HEK293 (cell line): Measurements from ENCODE around the gene WWOX.

Source experiments
- CTCF ChIA-PET: fragments of 350-600 bp; formaldehyde crosslinking; extraction: SDS; loops from one replicate; lab custom pipeline; 2021; ENCODE audit warnings: antibody characterized with exemption; lab: Yijun Ruan, JAX
- POLR2A ChIA-PET: fragments of 300-600 bp; formaldehyde crosslinking; extraction: SDS; loops from one replicate; lab custom pipeline; 2020; ENCODE audit warnings: antibody characterized with exemption, inconsistent platforms; lab: Yijun Ruan, JAX
- H3K27ac ChIP-seq: fragments of 200-500 bp; sonication (Bioruptor generic); 2 replicates; pipeline ENCODE4 v1.5.1; 2014; ENCODE audit warnings: low read depth, low read length, control low read depth, inconsistent platforms; ENCODE audit errors: extremely low read depth
- H3K36me3 ChIP-seq, 2 experiments: fragments of 200-500 bp in 1 of 2; sonication (Bioruptor generic) in 1 of 2; 1 replicate in 1 of 2; 2 replicates in 1 of 2; pipeline ENCODE4 v1.5.1; 2014 to 2017; ENCODE audit warnings: inconsistent platforms in 2 of 2, low read length in 2 of 2; ENCODE audit not compliant: control insufficient read depth in 2 of 2, insufficient read depth in 1 of 2
- H3K4me1 ChIP-seq: fragments of 200-500 bp; sonication (Bioruptor generic); 2 replicates; pipeline ENCODE4 v1.5.1; 2014; ENCODE audit warnings: mild to moderate bottlenecking, low read length, inconsistent platforms; ENCODE audit not compliant: control insufficient read depth, insufficient read depth
- H3K4me3 ChIP-seq: 2 replicates; pipeline ENCODE4 v1.5.1; 2011; ENCODE audit warnings: low read depth, mild to moderate bottlenecking, control low read depth, low read length, moderate library complexity
- H3K9me3 ChIP-seq: fragments of 200-500 bp; sonication (Bioruptor generic); 2 replicates; pipeline ENCODE4 v1.5.1; 2014; ENCODE audit warnings: low read depth, low read length, inconsistent platforms; ENCODE audit not compliant: control insufficient read depth, insufficient read depth
- GLI4 ChIP-seq: fragments of 450-650 bp; formaldehyde crosslinking; IDR thresholded peaks from 2 replicates; pipeline ENCODE4 v1.5.1; 2016; ENCODE audit warnings: missing biosample characterization, missing genetic modification characterization
- KLF1 ChIP-seq: fragments of 450-650 bp; formaldehyde crosslinking; IDR thresholded peaks from 2 replicates; pipeline ENCODE4 v1.5.1; 2016; ENCODE audit warnings: missing biosample characterization, missing genetic modification characterization
- REPIN1 ChIP-seq: fragments of 450-650 bp; formaldehyde crosslinking; IDR thresholded peaks from 2 replicates; pipeline ENCODE4 v1.5.1; 2017; ENCODE audit warnings: missing biosample characterization, missing genetic modification characterization, low read depth
- ZBTB11 ChIP-seq: fragments of 450-650 bp; formaldehyde crosslinking; conservative IDR thresholded peaks from 2 replicates; pipeline ENCODE4 v1.5.1; 2016; ENCODE audit warnings: low read depth, missing biosample characterization, missing genetic modification characterization
- ZNF10 ChIP-seq: fragments of 450-650 bp; formaldehyde crosslinking; IDR thresholded peaks from 2 replicates; pipeline ENCODE4 v1.5.1; 2017; ENCODE audit warnings: missing biosample characterization, missing genetic modification characterization
- ZNF133 ChIP-seq: fragments of 450-650 bp; formaldehyde crosslinking; IDR thresholded peaks from 2 replicates; pipeline ENCODE4 v1.5.1; 2016; ENCODE audit warnings: missing biosample characterization, missing genetic modification characterization
- ZNF280C ChIP-seq: fragments of 450-650 bp; formaldehyde crosslinking; IDR thresholded peaks from 2 replicates; pipeline ENCODE4 v1.5.1; 2016; ENCODE audit warnings: missing biosample characterization, missing genetic modification characterization
- ZNF350 ChIP-seq: fragments of 450-650 bp; formaldehyde crosslinking; IDR thresholded peaks from 2 replicates; pipeline ENCODE4 v1.5.0; 2017; ENCODE audit warnings: missing biosample characterization, mild to moderate bottlenecking, missing genetic modification characterization
- ZNF394 ChIP-seq: fragments of 450-650 bp; formaldehyde crosslinking; IDR thresholded peaks from 2 replicates; pipeline ENCODE4 v1.5.1; 2016; ENCODE audit warnings: missing biosample characterization, missing genetic modification characterization, mild to moderate bottlenecking, moderate library complexity, borderline replicate concordance
- ZNF423 ChIP-seq: fragments of 450-650 bp; formaldehyde crosslinking; IDR thresholded peaks from 2 replicates; pipeline ENCODE4 v1.5.1; 2016; ENCODE audit warnings: missing biosample characterization, missing genetic modification characterization
- ZNF501 ChIP-seq: fragments of 450-650 bp; formaldehyde crosslinking; IDR thresholded peaks from 2 replicates; pipeline ENCODE4 v1.5.1; 2016; ENCODE audit warnings: missing biosample characterization, missing genetic modification characterization
- ZNF529 ChIP-seq: fragments of 450-650 bp; formaldehyde crosslinking; IDR thresholded peaks from 2 replicates; pipeline ENCODE4 v1.5.1; 2017; ENCODE audit warnings: missing genetic modification characterization, missing biosample characterization; ENCODE audit not compliant: insufficient replicate concordance
- ZNF549 ChIP-seq: fragments of 450-650 bp; IDR thresholded peaks from 2 replicates; pipeline ENCODE4 v1.5.1; 2018; ENCODE audit warnings: missing biosample characterization, missing genetic modification characterization, mild to moderate bottlenecking, inconsistent platforms, moderate library complexity
- ZNF639 ChIP-seq: fragments of 450-650 bp; formaldehyde crosslinking; IDR thresholded peaks from 2 replicates; pipeline ENCODE4 v1.5.1; 2016; ENCODE audit warnings: missing biosample characterization, missing genetic modification characterization
- ZNF692 ChIP-seq: fragments of 450-650 bp; formaldehyde crosslinking; IDR thresholded peaks from 2 replicates; pipeline ENCODE4 v1.5.1; 2016; ENCODE audit warnings: missing biosample characterization, missing genetic modification characterization
- ZNF785 ChIP-seq: fragments of 450-650 bp; formaldehyde crosslinking; IDR thresholded peaks from 2 replicates; pipeline ENCODE4 v1.5.1; 2016; ENCODE audit warnings: missing biosample characterization, missing genetic modification characterization
- ZNF830 ChIP-seq: fragments of 450-650 bp; IDR thresholded peaks from 2 replicates; pipeline ENCODE4 v1.5.0; 2018; ENCODE audit warnings: missing biosample characterization, missing genetic modification characterization, low read depth, mild to moderate bottlenecking, moderate library complexity
- ZSCAN4 ChIP-seq: fragments of 450-650 bp; formaldehyde crosslinking; IDR thresholded peaks from 2 replicates; pipeline ENCODE4 v1.5.1; 2017; ENCODE audit warnings: missing biosample characterization, missing genetic modification characterization

Gene WWOX

GRCh38 chr16:78377312-78377711 is 277.9 kb downstream of the WWOX start (continued):
- TF ChIP-seq ZNF423 (tag by site-specific recombination) (no peak), ZNF692 (tag by site-specific recombination) (no peak), ZNF350 (tag by site-specific recombination) (no peak), ZBTB11 (tag by site-specific recombination) (no peak), ZNF394 (tag by site-specific recombination) (no peak)

GRCh38 chr16:78381060-78381459 is 281.6 kb downstream of the WWOX start:
- Histone ChIP-seq H3K9me3 (no peaks in the 10 kb centered on the region), H3K36me3 (no peaks in the 10 kb centered on the region), H3K4me1 (no peaks in the 10 kb centered on the region), H3K4me3 (no peak overlapping the region), H3K27ac (no peak overlapping the region)
- TF ChIP-seq ZNF549 (tag by site-specific recombination), result no peak
- CTCF ChIA-PET, result no interaction called here
- POLR2A ChIA-PET, result no interaction called here

- Histone ChIP-seq H3K4me1 (no peaks in the 10 kb centered on the region), H3K36me3 (no peaks in the 10 kb centered on the region), H3K9me3 (no peaks in the 10 kb centered on the region)
- TF ChIP-seq ZNF639 (tag by site-specific recombination) (no peak), ZNF529 (tag by site-specific recombination) (peak; percentile 96), ZNF133 (tag by site-specific recombination) (no peak), ZNF830 (tag by site-specific recombination) (no peak)
- TF ChIP-seq, all 188 proteins: peak for 1
- ChIA-PET POLR2A (no interaction called here), CTCF (no interaction called here)
- Histone ChIP-seq H3K4me3 (no peak overlapping the region), H3K27ac (no peak overlapping the region)
Measured at GRCh38 chr16:78383118-78383517, 283.7 kb downstream of the WWOX start.

- POLR2A ChIA-PET, result no interaction called here
- TF ChIP-seq ZNF10 (tag by site-specific recombination), result no peak
- no peak for TF ChIP-seq KLF1 (tag by site-specific recombination)
- TF ChIP-seq ZNF785 (tag by site-specific recombination), result no peak
- TF ChIP-seq REPIN1 (tag by site-specific recombination), result no peak
- no peak for TF ChIP-seq ZNF280C (tag by site-specific recombination)
- no peak for TF ChIP-seq ZNF501 (tag by site-specific recombination)
- TF ChIP-seq ZSCAN4 (tag by site-specific recombination), result no peak
- TF ChIP-seq GLI4 (tag by site-specific recombination), result no peak
- Histone ChIP-seq H3K27ac (no peak overlapping the region), H3K36me3 (no peaks in the 10 kb centered on the region), H3K9me3 (no peaks in the 10 kb centered on the region), H3K4me1 (no peaks in the 10 kb centered on the region), H3K4me3 (no peak overlapping the region)
- CTCF ChIA-PET, result no interaction called here
Measured at GRCh38 chr16:78385086-78385805, 285.8 kb downstream of the WWOX start.
